Measurements from ENCODE around the gene PSG2.
"Not testable (repeated sequence)": the region's sequence is repeated elsewhere in the genome, so short reads cannot be mapped to it uniquely, and the experiment has no call there.

GRCh38 chr19:43082601-43083000 is at the start of gene PSG2:
- TF ChIP-seq CTCF (IDR thresholded peaks at IDR 0.05; ENCODE audit: extremely low read depth in 1 of 2, insufficient read depth in 1 of 2, low read depth in 1 of 2, low read length in 2 of 2); MAX (IDR thresholded peaks at IDR 0.05; ENCODE audit: insufficient read depth, insufficient read length); POLR2A (IDR thresholded peaks at IDR 0.05; ENCODE audit: low read depth, low read length); POLR2AphosphoS5 (IDR thresholded peaks at IDR 0.05; ENCODE audit: insufficient read depth, low read depth, low read length); EZH2 (IDR thresholded peaks at IDR 0.05; ENCODE audit: borderline replicate concordance, low read depth, low read length, severe bottlenecking); FOS (IDR thresholded peaks at IDR 0.05; ENCODE audit: borderline replicate concordance, insufficient read depth, low read length); GATA2 (IDR thresholded peaks at IDR 0.05; ENCODE audit: insufficient read depth, insufficient read length, low read depth, low read length); JUN (IDR thresholded peaks at IDR 0.05; ENCODE audit: borderline replicate concordance, insufficient read depth, insufficient read length, low read depth): not testable (repeated sequence)
